Measurements from ENCODE around the gene ASB4.

GRCh38 chr7:95583834-95584621, 98.3 kb downstream of the ASB4 start:
- TF ChIP-seq CTCF (IDR thresholded peaks at IDR 0.05; ENCODE audit: low read depth, low read length) (no peak), EZH2phosphoT487 (IDR thresholded peaks at IDR 0.05; ENCODE audit: low read depth) (no peak)

Measured in OCI-LY3 (cell line).